HepG2 (cell line): ENCODE results near the gene KIAA1328.

Experiments
- ATF1 ChIP-seq: IDR thresholded peaks from 2 replicates; pipeline ENCODE4 v1.6.1; 2016; ENCODE audit warnings: mild to moderate bottlenecking, control low read depth
- CHCHD3 ChIP-seq: sonication (generic); formaldehyde crosslinking; IDR thresholded peaks from 2 replicates; pipeline ENCODE4 v1.8.0; 2022; ENCODE audit warnings: mild to moderate bottlenecking, missing genetic modification reagents, moderate library complexity
- CTCF ChIP-seq: sonication (generic); formaldehyde crosslinking; IDR thresholded peaks from 2 replicates; pipeline ENCODE4 v1.5.0; 2020; ENCODE audit warnings: mild to moderate bottlenecking, missing genetic modification reagents, moderate library complexity
- EP300 ChIP-seq, 3 experiments: sonication (generic) in 1 of 3; formaldehyde crosslinking in 1 of 3; IDR thresholded peaks; 2 replicates each; pipeline versions ENCODE4 v1.5.1 to v1.6.1; 2011 to 2020; ENCODE audit warnings: low read depth in 2 of 3, low read length in 2 of 3, borderline replicate concordance in 1 of 3, improper control_type of control experiment in 1 of 3, mild to moderate bottlenecking in 1 of 3, missing genetic modification reagents in 1 of 3, moderate library complexity in 1 of 3
- EZH2 ChIP-seq: conservative IDR thresholded peaks from 2 replicates; pipeline ENCODE4 v1.6.1; 2012; ENCODE audit warnings: mild to moderate bottlenecking, low read depth, low read length, moderate library complexity
- HDAC2 ChIP-seq: sonication (generic); formaldehyde crosslinking; IDR thresholded peaks from 2 replicates; pipeline ENCODE4 v1.4.0; 2020; ENCODE audit warnings: missing genetic modification reagents
- IRF1 ChIP-seq: sonication (generic); formaldehyde crosslinking; IDR thresholded peaks from 2 replicates; pipeline ENCODE4 v1.4.0; 2020; ENCODE audit warnings: low read depth, mild to moderate bottlenecking, missing genetic modification reagents
- MYC ChIP-seq: sonication (generic); formaldehyde crosslinking; IDR thresholded peaks from 2 replicates; pipeline ENCODE4 v1.9.0; 2021; ENCODE audit warnings: missing genetic modification reagents, borderline replicate concordance
- NKX3-1 ChIP-seq: sonication (generic); formaldehyde crosslinking; IDR thresholded peaks from 2 replicates; pipeline ENCODE4 v1.5.0; 2020; ENCODE audit warnings: missing genetic modification reagents
- SRSF1 ChIP-seq: fragments of 200-400 bp; formaldehyde crosslinking; optimal IDR thresholded peaks from 2 replicates; pipeline ENCODE3; 2017; ENCODE audit warnings: mild to moderate bottlenecking, low read depth, low read length, moderate library complexity
- ZFP1 ChIP-seq: IDR thresholded peaks from 2 replicates; pipeline ENCODE4 v1.6.1; 2016
- ZNF562 ChIP-seq: sonication (generic); formaldehyde crosslinking; IDR thresholded peaks from 2 replicates; pipeline ENCODE4 v1.8.0; 2022; ENCODE audit warnings: missing genetic modification reagents, borderline replicate concordance

DNA sequence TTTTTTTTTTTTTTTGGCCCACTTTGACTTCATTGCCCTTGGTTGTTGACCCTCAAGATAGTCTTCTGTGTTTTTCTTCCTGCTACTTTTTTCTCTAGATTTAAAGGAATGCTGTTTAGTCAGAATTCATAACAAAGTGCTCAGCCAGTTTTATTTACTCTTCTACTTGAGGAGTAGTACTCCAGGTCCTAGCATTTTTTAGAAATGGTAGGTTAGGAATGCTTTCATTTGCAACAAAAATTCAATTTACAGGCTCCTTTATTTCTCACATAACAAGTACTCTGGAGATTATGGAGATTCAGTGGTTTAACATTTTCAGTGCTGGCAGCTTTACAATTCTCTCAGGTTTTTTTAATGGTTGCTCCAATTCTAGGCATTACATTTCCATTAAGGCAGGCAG, 58.2 kb downstream of the KIAA1328 start:
- TF ChIP-seq EP300 (IDR thresholded peaks at IDR 0.05; ENCODE audit: low read depth in 2 of 2, low read length in 2 of 2), result no peak
- no peak for TF ChIP-seq EP300 (CRISPR knock-in tag; IDR thresholded peaks at IDR 0.05; ENCODE audit: borderline replicate concordance)
- TF ChIP-seq EZH2, result no peak
- no peak for TF ChIP-seq SRSF1
- TF ChIP-seq CTCF (CRISPR knock-in tag), result no peak
- TF ChIP-seq HDAC2 (CRISPR knock-in tag), result no peak
- no peak for TF ChIP-seq ATF1
- TF ChIP-seq ZFP1 (CRISPR knock-in tag), result no peak
- no peak for TF ChIP-seq CHCHD3 (CRISPR knock-in tag)
- TF ChIP-seq MYC (CRISPR knock-in tag), result no peak
- TF ChIP-seq IRF1, result no peak
- TF ChIP-seq ZNF562 (CRISPR knock-in tag), result no peak
- TF ChIP-seq NKX3-1 (CRISPR knock-in tag), result no peak
